Loucy (cell line): Measurements from ENCODE around the gene ITGA11.

ENCODE experiments used
- EZH2phosphoT487 ChIP-seq: fragments of 200-600 bp; IDR thresholded peaks from 2 replicates; pipeline ENCODE4 v1.6.1; 2018; ENCODE audit warnings: antibody characterized with exemption, mild to moderate bottlenecking, moderate library complexity, borderline replicate concordance
- TF ChIP-seq, protein P1 (sequence below): fragments of 200-600 bp; sonication (generic); conservative IDR thresholded peaks from 2 replicates; pipeline ENCODE4 v1.5.1; 2014; ENCODE audit warnings: mild to moderate bottlenecking, antibody characterized with exemption, low read length

DNA sequence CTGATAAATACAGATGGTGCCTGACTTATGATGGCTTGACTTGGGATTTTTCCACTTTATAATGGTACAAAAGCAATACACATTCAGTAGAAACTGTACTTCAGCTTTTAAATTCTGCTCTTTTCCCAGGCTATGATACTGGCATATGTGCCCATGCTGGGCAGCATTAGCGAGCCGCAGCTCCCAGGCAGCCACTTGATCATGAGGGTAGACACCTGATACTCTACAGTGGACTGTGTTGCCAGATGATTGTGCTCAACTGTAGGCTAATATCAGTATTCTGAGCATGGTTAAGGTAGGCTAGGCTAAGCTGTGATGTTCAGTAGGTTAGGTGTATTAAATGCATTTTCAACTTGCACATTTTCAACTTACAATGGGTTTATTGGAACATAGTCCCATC lies 172.1 kb downstream of the ITGA11 start:
- TF ChIP-seq, protein P1, sequence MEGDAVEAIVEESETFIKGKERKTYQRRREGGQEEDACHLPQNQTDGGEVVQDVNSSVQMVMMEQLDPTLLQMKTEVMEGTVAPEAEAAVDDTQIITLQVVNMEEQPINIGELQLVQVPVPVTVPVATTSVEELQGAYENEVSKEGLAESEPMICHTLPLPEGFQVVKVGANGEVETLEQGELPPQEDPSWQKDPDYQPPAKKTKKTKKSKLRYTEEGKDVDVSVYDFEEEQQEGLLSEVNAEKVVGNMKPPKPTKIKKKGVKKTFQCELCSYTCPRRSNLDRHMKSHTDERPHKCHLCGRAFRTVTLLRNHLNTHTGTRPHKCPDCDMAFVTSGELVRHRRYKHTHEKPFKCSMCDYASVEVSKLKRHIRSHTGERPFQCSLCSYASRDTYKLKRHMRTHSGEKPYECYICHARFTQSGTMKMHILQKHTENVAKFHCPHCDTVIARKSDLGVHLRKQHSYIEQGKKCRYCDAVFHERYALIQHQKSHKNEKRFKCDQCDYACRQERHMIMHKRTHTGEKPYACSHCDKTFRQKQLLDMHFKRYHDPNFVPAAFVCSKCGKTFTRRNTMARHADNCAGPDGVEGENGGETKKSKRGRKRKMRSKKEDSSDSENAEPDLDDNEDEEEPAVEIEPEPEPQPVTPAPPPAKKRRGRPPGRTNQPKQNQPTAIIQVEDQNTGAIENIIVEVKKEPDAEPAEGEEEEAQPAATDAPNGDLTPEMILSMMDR, result no peak
- TF ChIP-seq EZH2phosphoT487, result no peak
